ENCODE results near the gene TMEM174. TPM values are rescaled to one million over a fixed set of nuclear protein-coding genes. Genes with fewer than 3 reads are reported as not detected.
"Not testable (repeated sequence)": the region's sequence is repeated elsewhere in the genome, so short reads cannot be mapped to it uniquely, and the experiment has no call there.

The TMEM174 gene
- total RNA-seq, 1 donor from 2014 or later = not detected

DNA sequence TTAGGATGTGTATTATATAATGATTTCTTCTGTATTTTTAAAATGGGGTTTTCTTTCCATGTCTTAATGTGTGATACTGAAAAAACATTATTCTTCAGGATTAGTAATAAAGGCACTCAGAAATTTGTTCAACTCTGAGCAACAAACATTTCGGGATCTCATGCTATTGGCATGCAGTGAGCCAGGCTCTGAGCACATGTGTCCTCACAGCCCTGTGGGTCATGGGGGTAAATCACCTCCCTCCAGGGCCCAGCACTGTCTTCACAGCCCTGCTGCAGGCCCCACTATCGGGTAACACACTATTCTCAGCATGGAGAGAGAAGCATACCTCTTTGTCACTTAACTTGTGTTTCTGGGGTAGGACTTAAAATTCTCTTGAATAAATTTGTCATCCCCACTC, 14.0 kb downstream of the TMEM174 start:
- intact Hi-C loops (cut with DNase I) = no loop called here
- DNase-seq (ENCODE audit: low spot score) (no peak), ATAC-seq (no peak)

DNA sequence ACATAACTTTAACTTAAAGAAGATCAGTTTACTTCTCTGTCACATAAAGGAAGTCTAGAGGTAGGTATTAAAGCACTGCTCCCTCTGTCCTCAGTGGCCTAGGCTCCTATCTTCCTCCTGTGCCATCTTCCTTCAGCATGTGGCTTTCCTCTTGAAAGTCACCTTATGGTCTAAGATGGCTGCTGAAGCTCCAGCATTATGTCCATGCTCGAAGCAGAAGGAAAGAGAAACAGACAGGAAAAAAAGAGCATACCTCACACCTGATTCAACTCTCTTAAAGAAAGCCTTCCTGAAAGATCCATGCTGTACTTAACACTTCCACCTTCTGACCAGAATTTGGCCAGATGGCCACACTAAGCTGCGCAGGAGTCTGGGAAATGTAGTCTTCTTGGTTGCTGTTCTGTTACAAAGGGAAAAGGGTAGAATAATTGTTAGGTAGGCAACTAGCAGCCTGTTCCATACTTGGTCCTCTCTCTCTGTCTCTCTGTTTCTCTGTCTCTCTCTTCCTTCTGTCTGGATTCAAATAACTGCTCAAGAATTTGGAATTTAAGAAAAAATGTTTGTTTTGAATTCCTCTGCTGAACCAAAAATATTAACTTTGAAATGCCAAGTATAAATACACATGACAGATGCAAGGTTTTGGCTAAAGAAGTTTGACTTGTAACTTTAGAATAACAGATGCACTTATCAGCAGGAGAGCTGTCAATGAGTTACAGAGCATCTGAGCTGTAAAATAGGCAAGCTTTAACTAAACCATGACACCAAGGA, 16.0 kb downstream of the TMEM174 start:
- DNase-seq (ENCODE audit: low spot score) = no peak
- intact Hi-C loops (cut with DNase I) = no loop called here
- ATAC-seq = peak; percentile 65

DNA sequence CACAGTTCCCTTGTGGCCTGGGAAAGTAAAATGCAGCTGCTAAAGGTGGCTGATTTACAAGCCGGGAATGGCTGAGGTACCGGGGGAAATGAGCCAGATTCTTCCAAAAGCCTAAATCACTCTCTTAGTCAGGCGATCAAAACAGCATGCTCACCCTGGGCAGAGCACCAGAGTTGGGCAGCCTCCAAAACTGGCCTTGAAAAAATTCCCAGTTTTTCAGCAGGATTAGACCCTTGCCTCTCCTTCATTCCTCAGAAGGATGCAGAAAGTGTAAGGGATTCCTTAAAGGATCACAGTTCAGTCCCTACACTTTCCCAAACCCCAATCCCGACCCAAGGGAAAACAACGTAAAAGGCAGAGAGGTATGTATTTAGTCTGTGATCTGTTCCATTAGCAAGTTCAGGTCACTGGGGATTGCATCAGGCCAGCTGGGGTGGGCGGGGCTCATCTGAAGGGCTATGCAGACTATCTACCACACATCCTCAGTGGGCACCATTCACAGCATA, 16.9 kb downstream of the TMEM174 start:
- DNase-seq (ENCODE audit: low spot score) = no peak
- peak; percentile 67 for ATAC-seq
- intact Hi-C loops (cut with DNase I) = no loop called here

DNA sequence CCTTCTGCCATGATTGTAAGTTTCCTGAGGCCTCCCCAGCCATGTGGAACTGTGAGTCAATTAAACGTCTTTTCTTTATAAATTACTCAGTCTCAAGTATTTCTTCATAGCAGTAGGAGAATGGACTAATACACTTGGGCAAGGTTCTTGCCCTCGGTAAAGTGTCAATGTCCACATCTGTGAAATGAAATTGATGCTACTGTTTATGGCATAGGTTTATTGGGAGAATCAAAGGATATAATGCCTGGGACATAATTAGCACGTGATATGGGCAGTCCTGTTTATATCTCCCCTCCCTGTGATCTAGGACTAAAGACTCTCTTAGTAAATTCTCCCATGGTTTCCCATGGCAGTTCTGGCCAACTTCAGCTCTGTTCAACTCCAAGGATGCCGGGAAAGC, 19.4 kb downstream of the TMEM174 start:
- ATAC-seq (no peak), DNase-seq (ENCODE audit: low spot score) (no peak)
- intact Hi-C loops (cut with DNase I) = no loop called here

DNA sequence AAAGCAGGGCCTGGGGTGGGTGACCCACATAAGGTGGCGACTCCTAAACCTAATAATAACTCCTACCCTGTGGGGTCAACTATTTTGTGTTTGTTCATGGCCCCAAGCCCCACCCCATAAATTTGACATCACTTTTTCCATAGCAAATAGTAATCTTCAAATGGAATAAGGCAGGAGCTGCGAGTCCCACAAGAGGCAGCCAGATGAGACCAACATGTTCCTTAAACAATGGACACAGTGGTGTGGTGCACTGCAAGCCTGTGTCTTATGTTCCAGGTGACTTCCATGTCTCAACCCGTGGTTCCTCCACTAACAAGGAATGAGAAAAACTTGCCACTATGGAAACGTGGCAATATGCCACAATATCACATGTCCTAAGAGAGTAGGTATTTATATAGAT, 20.6 kb downstream of the TMEM174 start:
- DNase-seq (ENCODE audit: low spot score) (no peak), ATAC-seq (no peak)
- intact Hi-C loops (cut with DNase I) = no loop called here

DNA sequence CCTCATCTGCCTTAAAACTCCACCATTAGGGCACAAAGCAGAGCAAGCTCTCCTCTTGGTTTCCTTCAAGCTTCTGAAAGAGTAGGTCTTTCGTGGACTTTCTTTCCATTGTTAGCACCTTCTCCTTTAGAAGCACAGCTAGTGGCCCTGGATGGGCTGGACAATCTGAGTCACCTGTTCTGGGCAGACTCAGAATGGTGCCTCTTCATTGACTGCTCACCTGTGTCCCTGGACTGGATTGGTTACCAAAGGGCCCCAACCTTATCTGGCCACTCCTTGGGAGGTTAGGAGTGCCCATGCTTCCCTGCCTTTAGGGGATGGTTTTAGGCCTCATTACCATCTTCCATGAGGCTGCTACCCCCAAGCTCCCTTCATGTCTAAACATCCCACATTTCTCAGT, 23.2 kb downstream of the TMEM174 start:
- intact Hi-C loops (cut with DNase I) = no loop called here
- DNase-seq (ENCODE audit: low spot score) = no peak

DNA sequence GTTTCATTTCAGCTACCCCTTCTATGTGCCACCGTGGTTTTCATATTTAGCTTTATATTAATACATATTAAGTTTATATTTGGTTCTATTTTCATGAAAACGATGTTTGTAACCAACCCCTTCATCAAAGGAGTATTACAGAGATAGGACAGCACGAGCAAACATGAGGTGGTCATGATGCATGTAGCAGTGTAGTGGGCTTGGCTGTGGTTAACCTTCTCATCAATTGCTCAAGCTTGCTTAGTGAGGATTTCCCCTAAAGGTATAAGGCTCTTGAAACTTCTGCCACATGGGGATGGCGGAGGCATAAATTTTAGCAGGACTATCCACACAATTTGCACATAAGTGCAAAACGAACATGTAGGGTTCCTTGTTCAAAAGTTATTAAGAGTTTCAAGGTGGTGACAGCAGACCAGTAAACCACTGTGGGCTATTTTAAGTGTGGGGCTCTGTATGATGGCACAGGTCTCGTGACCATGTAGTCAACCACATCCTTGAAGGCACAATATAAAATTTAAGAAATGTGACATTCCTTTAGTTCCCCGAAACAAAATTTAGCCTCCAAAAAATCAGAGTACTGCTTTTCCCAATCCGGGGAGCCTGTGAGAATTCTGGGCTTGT, 24.8 kb downstream of the TMEM174 start:
- no peak for DNase-seq (ENCODE audit: low spot score)
- intact Hi-C loops (cut with DNase I) = no loop called here

More for the DNA sequence above, 23.2 kb downstream of the TMEM174 start:
- no peak for ATAC-seq

DNA sequence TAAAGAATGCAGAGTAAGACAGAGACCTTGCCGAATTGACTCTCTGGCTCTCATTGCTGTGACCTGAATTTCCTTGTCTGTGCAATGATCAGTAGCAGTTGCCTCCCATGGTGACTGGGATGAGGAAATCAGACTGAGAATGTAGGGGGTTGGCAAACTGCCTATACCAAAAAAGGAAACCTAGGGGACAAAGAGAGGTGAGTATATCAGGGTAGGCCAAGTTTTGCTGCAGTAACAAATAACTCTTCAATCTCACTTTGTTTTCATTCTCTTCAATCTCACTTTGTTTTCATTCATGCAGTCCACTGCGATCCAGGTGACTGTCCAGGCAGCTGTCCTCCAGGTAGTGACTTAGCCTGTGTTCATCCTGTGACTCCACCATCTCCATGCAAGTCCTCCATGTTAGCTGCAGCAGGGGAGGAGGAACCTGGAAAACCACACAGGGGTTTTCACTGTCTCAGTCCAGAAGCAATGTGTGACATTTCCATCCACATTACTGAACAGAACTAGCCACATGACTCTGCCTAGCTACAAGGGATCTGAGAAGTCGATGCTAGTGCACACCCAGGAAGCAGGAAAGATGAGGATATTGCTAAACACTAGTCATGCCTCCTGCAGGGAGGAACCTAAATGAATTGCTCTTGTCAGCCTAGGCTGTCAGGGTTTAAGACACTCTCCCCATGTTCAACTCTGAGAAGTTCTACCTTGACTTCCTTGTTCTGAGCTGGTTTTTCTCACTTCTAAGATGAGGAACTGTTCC, 26.0 kb downstream of the TMEM174 start:
- intact Hi-C loops (cut with DNase I) = no loop called here

More for the DNA sequence above, 24.8 kb downstream of the TMEM174 start:
- no peak for ATAC-seq

DNA sequence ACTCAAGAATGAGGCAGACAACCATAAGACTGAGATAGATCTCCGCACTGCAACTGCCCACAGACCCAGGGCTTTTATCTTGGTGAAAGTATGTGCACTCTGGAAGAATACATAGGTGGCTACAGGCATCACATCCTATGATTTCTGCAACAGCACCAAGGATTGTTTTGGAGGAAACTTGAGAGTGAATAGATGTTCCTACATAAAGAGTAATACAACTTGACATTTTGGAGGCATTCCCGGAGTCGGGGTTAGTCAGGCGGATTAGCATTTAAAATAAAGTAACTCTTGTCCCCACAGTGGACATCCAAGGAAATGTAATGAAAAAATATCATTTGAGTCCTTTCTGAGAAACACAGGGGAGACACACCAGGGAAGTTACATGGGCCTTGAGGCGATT, 26.7 kb downstream of the TMEM174 start:
- DNase-seq (ENCODE audit: low spot score) (no peak), ATAC-seq (no peak)
- intact Hi-C loops (cut with DNase I) = no loop called here

More for the DNA sequence above, 26.0 kb downstream of the TMEM174 start:
- DNase-seq (ENCODE audit: low spot score) (no peak), ATAC-seq (no peak)

DNA sequence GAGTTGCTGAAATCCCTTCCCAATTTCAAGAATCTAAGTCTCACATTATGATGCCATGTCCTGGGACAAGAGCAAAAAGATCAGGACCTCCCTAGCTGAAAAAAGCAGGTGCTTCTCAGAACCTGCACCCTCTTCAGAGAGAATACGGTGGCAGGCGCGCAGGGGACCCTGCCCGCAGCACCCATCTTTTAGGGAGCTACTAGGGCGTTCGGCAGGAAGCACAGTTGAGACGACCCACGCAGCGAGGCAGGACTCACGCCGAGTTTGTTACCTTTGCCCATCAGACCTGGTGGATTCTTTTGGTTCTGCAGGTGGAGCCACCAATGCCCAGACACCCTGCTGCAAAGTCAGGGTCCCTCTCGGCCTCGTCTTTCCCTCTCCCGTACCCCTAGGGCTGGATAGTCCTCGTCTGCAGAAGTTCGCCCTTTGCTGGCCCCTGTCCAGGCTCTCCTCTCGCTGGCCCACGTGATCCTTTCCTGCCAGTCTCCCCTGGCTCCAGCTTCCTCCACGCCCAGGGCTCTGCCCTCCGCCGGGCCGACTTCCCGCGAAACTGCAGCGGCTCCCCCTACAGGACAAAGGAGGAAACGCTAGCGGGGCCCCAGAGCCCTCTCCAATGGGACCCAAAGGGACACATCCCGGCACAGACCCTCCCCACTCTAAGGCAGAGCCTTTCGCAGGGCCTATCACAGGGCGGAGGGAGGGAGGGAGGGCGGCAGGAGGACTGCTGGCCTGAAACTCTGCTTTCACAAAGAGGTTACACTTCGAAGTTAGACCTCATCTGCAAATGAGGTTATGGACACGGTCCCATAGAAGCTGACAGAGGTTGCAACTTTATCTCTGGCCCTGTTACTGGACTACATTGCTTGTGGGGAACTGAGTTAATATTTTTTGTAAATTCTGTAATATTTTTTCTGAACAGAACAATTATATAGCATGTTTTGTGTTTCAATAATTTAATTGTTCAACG, 28.8 kb downstream of the TMEM174 start:
- DNase-seq (ENCODE audit: low spot score) = peak; percentile 83
- intact Hi-C loops (cut with DNase I) = no loop called here
- ATAC-seq = peak; percentile 72

DNA sequence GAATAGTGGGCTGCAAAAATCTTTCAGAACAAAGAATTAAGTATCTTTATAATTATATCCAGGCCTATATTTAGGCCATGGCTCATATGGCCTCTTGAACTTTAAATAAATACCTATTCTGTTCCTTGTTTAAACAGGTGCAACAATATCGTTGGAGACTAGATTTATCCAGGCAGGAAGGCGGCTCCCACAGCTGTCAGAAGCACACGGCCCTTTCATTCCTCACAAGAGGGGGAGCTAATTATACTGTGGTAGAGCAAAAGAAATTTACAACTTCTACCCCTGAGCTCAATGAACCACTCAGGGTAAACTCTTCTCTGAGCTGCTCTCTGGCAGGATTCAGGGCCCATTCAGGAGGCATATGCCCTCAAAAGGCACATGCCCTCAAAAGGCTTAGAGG, 31.3 kb downstream of the TMEM174 start:
- no peak for DNase-seq (ENCODE audit: low spot score)
- peak; percentile 83 for ATAC-seq
- intact Hi-C loops (cut with DNase I) = no loop called here

DNA sequence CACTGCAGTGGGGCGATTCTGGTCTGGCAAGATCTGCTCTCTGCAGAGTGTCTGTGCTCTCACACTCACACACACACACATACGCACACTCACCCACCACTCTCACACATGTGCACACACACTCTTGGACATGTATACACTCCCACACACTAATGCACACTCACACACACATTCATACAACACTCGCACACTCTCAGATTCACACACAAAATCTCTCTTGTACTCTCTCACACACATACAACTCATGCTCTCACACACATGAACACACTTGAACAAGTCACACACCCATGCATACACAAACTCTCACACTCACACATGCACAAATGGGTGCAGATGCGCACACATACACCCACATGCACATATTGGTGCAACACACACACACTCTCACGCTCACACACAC, 31.7 kb downstream of the TMEM174 start:
- ATAC-seq = no peak
- no peak for DNase-seq (ENCODE audit: low spot score)
- intact Hi-C loops (cut with DNase I) = no loop called here

DNA sequence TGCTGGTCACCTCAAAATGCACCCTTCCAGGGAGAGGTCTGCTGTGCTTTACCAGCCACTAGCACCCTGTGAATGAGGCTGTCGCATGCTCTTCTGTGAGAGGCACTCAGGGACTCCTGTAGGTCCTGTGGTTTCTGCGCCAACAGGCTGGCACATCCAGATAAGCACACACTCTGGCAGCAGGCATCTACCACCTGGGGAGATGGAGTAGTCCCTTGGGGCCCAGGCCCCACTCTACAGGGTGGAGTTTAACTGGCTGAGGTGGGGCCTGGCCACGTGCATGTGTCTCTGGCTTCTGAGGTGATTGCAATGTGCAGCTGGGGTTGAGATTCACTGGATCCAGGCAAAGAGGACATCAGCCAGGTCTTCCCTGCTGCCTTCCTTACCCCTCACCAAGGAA, 32.3 kb downstream of the TMEM174 start:
- ATAC-seq = peak; percentile 41
- intact Hi-C loops (cut with DNase I) = no loop called here

DNA sequence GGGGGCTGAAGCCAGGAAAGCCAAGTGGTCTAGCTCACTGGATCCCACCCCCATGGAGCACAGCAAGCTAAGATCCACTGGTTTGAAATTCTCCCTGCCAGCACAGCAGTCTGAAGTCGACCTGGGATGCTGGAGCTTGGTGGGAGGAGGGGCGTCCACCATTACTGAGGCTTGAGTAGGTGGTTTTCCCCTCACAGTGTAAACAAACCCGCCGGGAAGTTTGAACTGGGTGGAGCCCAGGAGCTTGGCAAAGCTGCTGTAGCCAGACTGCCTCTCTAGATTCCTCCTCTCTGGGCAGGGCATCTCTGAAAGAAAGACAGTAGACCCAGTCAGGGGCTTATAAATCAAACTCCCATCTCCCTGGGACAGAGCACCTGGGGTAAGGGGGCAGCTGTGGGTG, 34.2 kb downstream of the TMEM174 start:
- DNase-seq (ENCODE audit: low spot score); intact Hi-C loops (cut with DNase I); ATAC-seq: not testable (repeated sequence)

More for the DNA sequence above, 32.3 kb downstream of the TMEM174 start:
- no peak for DNase-seq (ENCODE audit: low spot score)

DNA sequence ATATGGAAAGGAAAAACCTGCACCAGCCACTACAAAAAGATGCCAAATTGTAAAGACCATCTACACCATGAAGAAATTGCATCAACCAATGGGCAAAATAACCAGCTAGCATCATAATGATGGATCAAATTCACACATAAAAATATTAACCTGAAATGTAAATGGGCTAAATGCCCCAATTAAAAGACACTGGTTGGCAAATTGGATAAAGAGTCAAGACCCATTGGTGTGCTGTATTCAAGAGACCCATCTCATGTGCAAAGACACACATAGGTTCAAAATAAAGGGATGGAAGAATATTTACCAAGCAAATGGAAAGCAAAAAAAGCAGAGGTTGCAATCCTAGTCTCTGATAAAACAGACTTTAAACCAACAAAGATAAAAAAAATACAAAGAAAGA, 36.1 kb downstream of the TMEM174 start:
- DNase-seq (ENCODE audit: low spot score); intact Hi-C loops (cut with DNase I); ATAC-seq: not testable (repeated sequence)

DNA sequence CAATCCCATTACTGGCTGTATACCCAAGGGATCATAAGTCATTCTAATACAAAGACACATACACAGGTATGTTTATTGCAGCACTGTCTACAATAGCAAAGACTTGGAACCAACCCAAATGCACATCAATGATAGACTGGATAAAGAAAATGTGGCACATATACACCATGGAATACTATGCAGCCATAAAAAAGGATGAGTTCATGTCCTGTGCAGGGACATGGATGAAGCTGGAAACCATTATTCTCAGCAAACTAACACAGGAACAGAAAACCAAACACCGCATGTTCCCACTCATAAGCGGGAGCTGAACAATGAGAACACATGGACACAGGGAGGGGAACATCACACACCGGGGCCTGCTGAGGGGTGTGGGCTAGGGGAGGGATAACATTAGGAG, 39.7 kb downstream of the TMEM174 start:
- ATAC-seq; intact Hi-C loops (cut with DNase I); DNase-seq (ENCODE audit: low spot score): not testable (repeated sequence)

DNA sequence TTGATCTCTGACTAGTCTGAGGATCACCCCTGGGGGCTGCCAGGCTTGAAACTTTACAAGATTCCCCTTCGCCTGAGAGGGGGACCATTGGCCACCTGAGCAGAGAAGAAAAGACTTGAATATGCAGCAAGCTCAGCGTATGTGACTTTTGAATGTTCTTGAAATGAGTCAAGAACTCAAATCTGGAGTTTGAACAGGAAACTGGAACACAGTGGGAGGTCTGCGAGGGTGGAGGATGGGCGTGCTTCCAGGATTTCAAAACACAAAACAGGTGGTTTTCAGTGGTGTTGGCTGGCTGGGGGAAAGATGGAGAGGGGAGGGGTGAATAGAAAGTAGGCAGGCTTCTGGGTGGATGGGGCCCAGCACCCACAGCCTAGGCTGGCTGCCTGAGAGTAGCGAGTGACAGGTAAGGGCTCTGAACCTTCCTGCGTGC, 40.6 kb downstream of the TMEM174 start:
- intact Hi-C loops (cut with DNase I) = no loop called here
- ATAC-seq (peak; percentile 87), DNase-seq (ENCODE audit: low spot score) (peak; percentile 86)

DNA sequence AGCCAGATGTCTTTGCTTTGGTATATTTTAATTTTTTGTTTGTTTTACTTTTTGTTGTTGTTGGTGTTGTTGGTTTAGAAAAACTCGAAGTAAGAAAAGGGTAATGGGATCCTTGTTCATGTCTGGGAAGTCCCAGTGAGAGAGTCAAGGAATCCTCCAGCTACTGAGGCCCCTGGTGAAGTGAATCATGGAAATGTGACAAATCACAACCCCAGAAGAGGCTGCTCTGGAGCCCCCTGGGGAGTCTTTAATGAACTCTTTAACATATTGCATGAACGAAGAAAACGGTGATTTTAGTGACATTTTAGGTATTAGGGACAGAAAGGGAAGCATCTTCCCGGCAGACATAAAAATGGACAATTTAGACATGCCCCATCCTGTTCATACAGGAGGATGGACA, 41.3 kb downstream of the TMEM174 start:
- ATAC-seq (no peak), DNase-seq (ENCODE audit: low spot score) (no peak)
- intact Hi-C loops (cut with DNase I) = no loop called here

DNA sequence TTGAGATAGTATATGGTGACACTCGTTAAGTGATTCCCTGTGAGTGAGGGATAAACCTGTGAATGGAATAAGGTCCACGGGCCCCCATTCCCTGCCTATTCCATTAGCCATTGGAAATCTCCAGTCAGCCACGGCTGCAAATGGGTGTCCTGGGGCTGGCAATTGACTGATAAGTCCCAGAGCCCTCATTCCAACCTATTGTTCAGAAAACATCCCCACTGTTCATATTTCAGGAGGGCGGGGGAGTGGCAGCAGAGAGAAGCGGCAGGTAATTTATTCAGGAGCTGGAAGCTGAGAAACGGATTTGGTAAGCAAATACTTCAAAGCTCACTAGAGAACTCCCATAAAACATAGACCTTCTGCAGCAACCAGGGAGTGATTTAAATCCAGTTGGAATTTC, 42.0 kb downstream of the TMEM174 start:
- ATAC-seq (no peak), DNase-seq (ENCODE audit: low spot score) (no peak)
- intact Hi-C loops (cut with DNase I) = no loop called here

All from sciatic nerve (tissue), 2 donors.